GM23338 (cell line): ENCODE measurements around the gene PTPRN2. TPM values are rescaled to one million over a fixed set of nuclear protein-coding genes. Genes with fewer than 3 reads are reported as not detected.

Experiments used
- ATAC-seq: fragments of 200-7000 bp; cut with Tn5 transposase; 3 replicates; pipeline ENCODE4 v1.9.1; 2020
- DNase-seq: peaks from one replicate; pipeline ENCODE4 v3.0.0-alpha.2; 2015; ENCODE audit warnings: low spot score
- H2AFZ ChIP-seq: fragments of 200-600 bp; sonication (generic); 2 replicates; pipeline ENCODE4 v1.8.0; 2016; ENCODE audit warnings: antibody characterized with exemption, mild to moderate bottlenecking, moderate library complexity
- H3F3A ChIP-seq: fragments of 200-600 bp; sonication (generic); replicated peaks from 2 replicates; pipeline ENCODE4 v1.8.0; 2017; ENCODE audit warnings: antibody characterized with exemption, mixed run types, low read depth
- H3K27ac ChIP-seq: fragments of 200-600 bp; sonication (generic); 2 replicates; pipeline ENCODE4 v1.6.1; 2016; ENCODE audit warnings: low read depth
- H3K27me3 ChIP-seq: fragments of 200-600 bp; sonication (generic); 2 replicates; pipeline ENCODE4 v1.8.0; 2016; ENCODE audit warnings: mild to moderate bottlenecking, mixed run types, moderate library complexity; ENCODE audit not compliant: insufficient read depth
- H3K36me3 ChIP-seq: fragments of 200-600 bp; sonication (generic); 2 replicates; pipeline ENCODE4 v1.8.0; 2016; ENCODE audit warnings: mild to moderate bottlenecking; ENCODE audit not compliant: insufficient read depth
- H3K4me1 ChIP-seq: fragments of 200-600 bp; sonication (generic); 2 replicates; pipeline ENCODE4 v1.8.0; 2016; ENCODE audit warnings: mild to moderate bottlenecking, moderate library complexity; ENCODE audit not compliant: insufficient read depth
- H3K4me2 ChIP-seq: fragments of 200-600 bp; sonication (generic); 2 replicates; pipeline ENCODE4 v1.7.1; 2017; ENCODE audit warnings: mixed run types
- H3K4me3 ChIP-seq: fragments of 200-600 bp; sonication (generic); 2 replicates; pipeline ENCODE4 v1.6.1; 2016; ENCODE audit warnings: mixed run types
- H3K79me2 ChIP-seq: fragments of 200-600 bp; sonication (generic); replicated peaks from 2 replicates; pipeline ENCODE4 v1.8.0; 2017; ENCODE audit warnings: mild to moderate bottlenecking; ENCODE audit not compliant: insufficient read depth
- H3K9me2 ChIP-seq: fragments of 200-600 bp; sonication (generic); 2 replicates; pipeline ENCODE4 v1.8.0; 2017; ENCODE audit not compliant: insufficient read depth
- H4K20me1 ChIP-seq: fragments of 200-600 bp; sonication (generic); replicated peaks from 2 replicates; pipeline ENCODE4 v1.8.0; 2017; ENCODE audit warnings: mild to moderate bottlenecking; ENCODE audit not compliant: insufficient read depth
- H3K27ac Mint-ChIP-seq: 2 replicates; pipeline ENCODE4 v1.8.0; 2020; ENCODE audit warnings: inconsistent platforms, mild to moderate bottlenecking, moderate library complexity, mixed read lengths
- H3K27me3 Mint-ChIP-seq: 3 replicates; pipeline ENCODE4 v1.8.0; 2022; ENCODE audit warnings: low read depth, mild to moderate bottlenecking, moderate library complexity, mixed read lengths, inconsistent platforms; ENCODE audit not compliant: insufficient read depth, poor library complexity
- H3K36me3 Mint-ChIP-seq: 3 replicates; pipeline ENCODE4 v1.8.0; 2021; ENCODE audit warnings: low read depth, mild to moderate bottlenecking, inconsistent platforms, moderate library complexity, mixed read lengths
- H3K4me1 Mint-ChIP-seq: 3 replicates; pipeline ENCODE4 v1.8.0; 2020; ENCODE audit warnings: mild to moderate bottlenecking, inconsistent platforms, mixed read lengths
- H3K4me3 Mint-ChIP-seq: 3 replicates; pipeline ENCODE4 v1.8.0; 2021; ENCODE audit warnings: moderate library complexity, mild to moderate bottlenecking, inconsistent platforms, mixed read lengths
- H3K9me3 Mint-ChIP-seq: 3 replicates; pipeline ENCODE4 v1.8.0; 2020; ENCODE audit warnings: moderate library complexity, mild to moderate bottlenecking, inconsistent platforms, mixed read lengths
- EZH2phosphoT487 ChIP-seq: fragments of 200-600 bp; sonication (generic); IDR thresholded peaks from one replicate; pipeline ENCODE4 v1.8.1; 2018; ENCODE audit warnings: antibody characterized with exemption; ENCODE audit not compliant: unreplicated experiment
- polyA plus RNA-seq: library from polyadenylated mRNA; unstranded; fragments of >200 nt; fragmentation: Nextera tagmentation; extraction: Ambion mirVana; gene quantifications from 2 replicates; pipeline ENCODE4 v1.2.1, GENCODE V29; 2016
- total RNA-seq: library from RNA; depleted of rRNA; stranded (reverse); fragments of >200 nt; shearing (Covaris generic); gene quantifications from 2 replicates; pipeline ENCODE4 v1.2.3, GENCODE V29; 2014
- TF ChIP-seq, protein P1 (sequence below): IDR thresholded peaks from one replicate; pipeline ENCODE4 v1.6.1; 2018; ENCODE audit warnings: antibody characterized with exemption; ENCODE audit not compliant: unreplicated experiment
- TF ChIP-seq, protein P2 (sequence below): fragments of 250-450 bp; sonication (Bioruptor Pico); IDR thresholded peaks from 2 replicates; pipeline ENCODE4 v1.5.0; 2020; ENCODE audit warnings: mild to moderate bottlenecking, moderate library complexity

The PTPRN2 gene
- total and polyA plus RNA-seq, 2 experiments from 2014 or later = 0.87 to 4.0 TPM

DNA sequence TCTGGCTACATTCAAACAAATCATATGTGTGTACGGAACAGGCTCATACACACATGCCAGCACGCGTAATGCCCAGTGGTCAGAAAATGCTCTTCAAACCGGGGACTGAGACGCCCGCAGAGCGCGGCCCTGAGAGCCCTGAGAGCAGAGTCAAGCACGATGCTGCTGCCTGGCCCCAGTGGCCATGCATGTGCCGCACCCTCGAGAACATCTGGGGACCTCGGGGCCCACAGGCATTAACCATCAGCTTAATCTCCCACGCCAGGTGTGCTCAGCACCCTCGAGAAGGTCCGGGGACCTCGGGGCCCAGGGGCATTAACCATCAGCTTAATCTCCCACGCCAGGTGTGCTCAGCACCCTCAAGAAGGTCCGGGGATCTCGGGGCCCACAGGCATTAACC, 163.1 kb downstream of the PTPRN2 start (continued):
- TF ChIP-seq, protein P1, sequence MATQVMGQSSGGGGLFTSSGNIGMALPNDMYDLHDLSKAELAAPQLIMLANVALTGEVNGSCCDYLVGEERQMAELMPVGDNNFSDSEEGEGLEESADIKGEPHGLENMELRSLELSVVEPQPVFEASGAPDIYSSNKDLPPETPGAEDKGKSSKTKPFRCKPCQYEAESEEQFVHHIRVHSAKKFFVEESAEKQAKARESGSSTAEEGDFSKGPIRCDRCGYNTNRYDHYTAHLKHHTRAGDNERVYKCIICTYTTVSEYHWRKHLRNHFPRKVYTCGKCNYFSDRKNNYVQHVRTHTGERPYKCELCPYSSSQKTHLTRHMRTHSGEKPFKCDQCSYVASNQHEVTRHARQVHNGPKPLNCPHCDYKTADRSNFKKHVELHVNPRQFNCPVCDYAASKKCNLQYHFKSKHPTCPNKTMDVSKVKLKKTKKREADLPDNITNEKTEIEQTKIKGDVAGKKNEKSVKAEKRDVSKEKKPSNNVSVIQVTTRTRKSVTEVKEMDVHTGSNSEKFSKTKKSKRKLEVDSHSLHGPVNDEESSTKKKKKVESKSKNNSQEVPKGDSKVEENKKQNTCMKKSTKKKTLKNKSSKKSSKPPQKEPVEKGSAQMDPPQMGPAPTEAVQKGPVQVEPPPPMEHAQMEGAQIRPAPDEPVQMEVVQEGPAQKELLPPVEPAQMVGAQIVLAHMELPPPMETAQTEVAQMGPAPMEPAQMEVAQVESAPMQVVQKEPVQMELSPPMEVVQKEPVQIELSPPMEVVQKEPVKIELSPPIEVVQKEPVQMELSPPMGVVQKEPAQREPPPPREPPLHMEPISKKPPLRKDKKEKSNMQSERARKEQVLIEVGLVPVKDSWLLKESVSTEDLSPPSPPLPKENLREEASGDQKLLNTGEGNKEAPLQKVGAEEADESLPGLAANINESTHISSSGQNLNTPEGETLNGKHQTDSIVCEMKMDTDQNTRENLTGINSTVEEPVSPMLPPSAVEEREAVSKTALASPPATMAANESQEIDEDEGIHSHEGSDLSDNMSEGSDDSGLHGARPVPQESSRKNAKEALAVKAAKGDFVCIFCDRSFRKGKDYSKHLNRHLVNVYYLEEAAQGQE = no peak
- TF ChIP-seq, protein P2, sequence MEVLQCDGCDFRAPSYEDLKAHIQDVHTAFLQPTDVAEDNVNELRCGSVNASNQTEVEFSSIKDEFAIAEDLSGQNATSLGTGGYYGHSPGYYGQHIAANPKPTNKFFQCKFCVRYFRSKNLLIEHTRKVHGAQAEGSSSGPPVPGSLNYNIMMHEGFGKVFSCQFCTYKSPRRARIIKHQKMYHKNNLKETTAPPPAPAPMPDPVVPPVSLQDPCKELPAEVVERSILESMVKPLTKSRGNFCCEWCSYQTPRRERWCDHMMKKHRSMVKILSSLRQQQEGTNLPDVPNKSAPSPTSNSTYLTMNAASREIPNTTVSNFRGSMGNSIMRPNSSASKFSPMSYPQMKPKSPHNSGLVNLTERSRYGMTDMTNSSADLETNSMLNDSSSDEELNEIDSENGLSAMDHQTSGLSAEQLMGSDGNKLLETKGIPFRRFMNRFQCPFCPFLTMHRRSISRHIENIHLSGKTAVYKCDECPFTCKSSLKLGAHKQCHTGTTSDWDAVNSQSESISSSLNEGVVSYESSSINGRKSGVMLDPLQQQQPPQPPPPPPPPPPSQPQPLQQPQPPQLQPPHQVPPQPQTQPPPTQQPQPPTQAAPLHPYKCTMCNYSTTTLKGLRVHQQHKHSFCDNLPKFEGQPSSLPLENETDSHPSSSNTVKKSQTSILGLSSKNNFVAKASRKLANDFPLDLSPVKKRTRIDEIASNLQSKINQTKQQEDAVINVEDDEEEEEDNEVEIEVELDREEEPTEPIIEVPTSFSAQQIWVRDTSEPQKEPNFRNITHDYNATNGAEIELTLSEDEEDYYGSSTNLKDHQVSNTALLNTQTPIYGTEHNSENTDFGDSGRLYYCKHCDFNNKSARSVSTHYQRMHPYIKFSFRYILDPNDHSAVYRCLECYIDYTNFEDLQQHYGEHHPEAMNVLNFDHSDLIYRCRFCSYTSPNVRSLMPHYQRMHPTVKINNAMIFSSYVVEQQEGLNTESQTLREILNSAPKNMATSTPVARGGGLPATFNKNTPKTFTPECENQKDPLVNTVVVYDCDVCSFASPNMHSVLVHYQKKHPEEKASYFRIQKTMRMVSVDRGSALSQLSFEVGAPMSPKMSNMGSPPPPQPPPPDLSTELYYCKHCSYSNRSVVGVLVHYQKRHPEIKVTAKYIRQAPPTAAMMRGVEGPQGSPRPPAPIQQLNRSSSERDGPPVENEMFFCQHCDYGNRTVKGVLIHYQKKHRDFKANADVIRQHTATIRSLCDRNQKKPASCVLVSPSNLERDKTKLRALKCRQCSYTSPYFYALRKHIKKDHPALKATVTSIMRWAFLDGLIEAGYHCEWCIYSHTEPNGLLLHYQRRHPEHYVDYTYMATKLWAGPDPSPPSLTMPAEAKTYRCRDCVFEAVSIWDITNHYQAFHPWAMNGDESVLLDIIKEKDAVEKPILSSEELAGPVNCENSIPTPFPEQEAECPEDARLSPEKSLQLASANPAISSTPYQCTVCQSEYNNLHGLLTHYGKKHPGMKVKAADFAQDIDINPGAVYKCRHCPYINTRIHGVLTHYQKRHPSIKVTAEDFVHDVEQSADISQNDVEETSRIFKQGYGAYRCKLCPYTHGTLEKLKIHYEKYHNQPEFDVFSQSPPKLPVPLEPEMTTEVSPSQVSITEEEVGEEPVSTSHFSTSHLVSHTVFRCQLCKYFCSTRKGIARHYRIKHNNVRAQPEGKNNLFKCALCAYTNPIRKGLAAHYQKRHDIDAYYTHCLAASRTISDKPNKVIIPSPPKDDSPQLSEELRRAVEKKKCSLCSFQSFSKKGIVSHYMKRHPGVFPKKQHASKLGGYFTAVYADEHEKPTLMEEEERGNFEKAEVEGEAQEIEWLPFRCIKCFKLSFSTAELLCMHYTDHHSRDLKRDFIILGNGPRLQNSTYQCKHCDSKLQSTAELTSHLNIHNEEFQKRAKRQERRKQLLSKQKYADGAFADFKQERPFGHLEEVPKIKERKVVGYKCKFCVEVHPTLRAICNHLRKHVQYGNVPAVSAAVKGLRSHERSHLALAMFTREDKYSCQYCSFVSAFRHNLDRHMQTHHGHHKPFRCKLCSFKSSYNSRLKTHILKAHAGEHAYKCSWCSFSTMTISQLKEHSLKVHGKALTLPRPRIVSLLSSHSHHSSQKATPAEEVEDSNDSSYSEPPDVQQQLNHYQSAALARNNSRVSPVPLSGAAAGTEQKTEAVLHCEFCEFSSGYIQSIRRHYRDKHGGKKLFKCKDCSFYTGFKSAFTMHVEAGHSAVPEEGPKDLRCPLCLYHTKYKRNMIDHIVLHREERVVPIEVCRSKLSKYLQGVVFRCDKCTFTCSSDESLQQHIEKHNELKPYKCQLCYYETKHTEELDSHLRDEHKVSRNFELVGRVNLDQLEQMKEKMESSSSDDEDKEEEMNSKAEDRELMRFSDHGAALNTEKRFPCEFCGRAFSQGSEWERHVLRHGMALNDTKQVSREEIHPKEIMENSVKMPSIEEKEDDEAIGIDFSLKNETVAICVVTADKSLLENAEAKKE = no peak
- no peak for TF ChIP-seq EZH2phosphoT487

DNA sequence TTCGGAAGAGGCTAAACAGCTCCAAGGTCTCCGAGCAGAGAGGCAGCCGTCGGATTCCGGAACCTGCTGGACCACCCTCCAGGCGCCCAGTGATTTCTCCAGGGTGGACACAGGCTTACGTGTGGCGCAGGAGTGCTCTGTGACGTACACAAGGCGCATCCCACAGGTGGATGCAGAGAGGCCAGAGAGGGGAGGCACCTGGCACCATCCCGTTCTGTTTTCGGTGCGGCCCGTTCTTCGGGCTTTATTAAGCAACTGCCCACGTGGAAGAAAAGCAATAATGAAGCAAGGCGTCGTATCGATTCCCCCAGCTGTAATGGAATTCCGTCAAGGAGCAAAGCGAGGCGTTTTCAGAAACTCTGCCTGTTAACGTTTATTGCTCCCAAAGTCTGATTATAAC, 163.6 kb downstream of the PTPRN2 start:
- H3K36me3 ChIP-seq = no peaks in the 10 kb centered on the region
- H3F3A ChIP-seq = no peaks in the 10 kb centered on the region
- H3K4me3 ChIP-seq = no peak overlapping the region
- ATAC-seq (no peak), DNase-seq (no peak)
- H3K4me3 Mint-ChIP-seq = no peak overlapping the region
- TF ChIP-seq, protein P2 = no peak
- H3K9me2 ChIP-seq = no peaks in the 10 kb centered on the region
- H3K27me3 Mint-ChIP-seq = peaks cover 4% of the 10 kb centered on the region
- no peaks in the 10 kb centered on the region for H3K27me3 ChIP-seq
- H3K4me2 ChIP-seq = no peak overlapping the region
- H3K4me1 Mint-ChIP-seq = no peaks in the 10 kb centered on the region; the same call in 2 of the 3 replicates
- H3K36me3 Mint-ChIP-seq = peaks cover 30% of the 10 kb centered on the region; the same call in 2 of the 3 replicates
- no peaks in the 10 kb centered on the region for H4K20me1 ChIP-seq
- H3K79me2 ChIP-seq = no peaks in the 10 kb centered on the region
- H3K9me3 Mint-ChIP-seq = peaks cover 67% of the 10 kb centered on the region
- no peak overlapping the region for H2AFZ ChIP-seq
- H3K4me1 ChIP-seq = no peaks in the 10 kb centered on the region
- H3K27ac Mint-ChIP-seq = no peak overlapping the region
- no peak overlapping the region for H3K27ac ChIP-seq
